ENCODE data around the gene JAML. TPM values are rescaled to one million over a fixed set of nuclear protein-coding genes. Genes with fewer than 3 reads are reported as not detected.

JAML gene
- total and polyA plus RNA-seq, 2 of the 13 experiments (the other 11 are each of a cell fraction or from before 2014, with no cell fraction given): 2.0 to 3.3 TPM

DNA sequence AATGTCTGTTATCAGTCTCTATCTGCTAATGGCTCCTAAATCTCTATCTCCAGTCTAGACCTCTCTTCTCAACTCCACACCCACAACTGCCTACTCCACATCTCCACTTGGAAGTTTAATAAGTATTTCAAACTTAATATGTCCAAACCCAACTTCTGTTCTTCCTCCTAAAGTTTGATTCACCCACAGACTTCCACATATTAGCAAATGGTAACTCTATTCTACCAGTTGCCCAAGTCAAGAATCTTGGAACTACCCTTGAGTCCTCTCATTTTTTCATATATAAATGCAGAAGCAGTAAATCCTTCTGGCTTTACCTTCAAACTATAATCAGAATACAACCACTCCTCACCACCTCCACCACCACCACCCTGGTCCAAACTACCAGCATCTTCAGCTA, 6.7 kb upstream of the JAML start:
- H3K36me3 ChIP-seq (replicated peaks in 1 of 2; ENCODE audit: control insufficient read depth in 1 of 2, insufficient read depth in 2 of 2, low read length in 2 of 2): peaks cover 0 to 26% of the 10 kb centered on the region in 2 experiments
- H4K20me1 ChIP-seq (ENCODE audit: insufficient read depth, low read length): no peaks in the 10 kb centered on the region
- no peak overlapping the region for H3K27ac ChIP-seq (ENCODE audit: extremely low read length, insufficient read depth, low read length)
- no peak overlapping the region for H3K9ac ChIP-seq (ENCODE audit: insufficient read depth, low read depth, low read length)
- peaks cover 14% of the 10 kb centered on the region for H3K4me1 ChIP-seq (ENCODE audit: insufficient read depth, low read length)
- ATAC-seq (no peak), DNase-seq (ENCODE audit: low spot score) (no peak), FAIRE-seq (no peak)
- no peak overlapping the region for H2AFZ ChIP-seq (ENCODE audit: low read length)
- H3K27me3 ChIP-seq (ENCODE audit: control insufficient read depth in 1 of 2, insufficient read depth in 2 of 2, low read length in 2 of 2): no peaks in the 10 kb centered on the region
- H3K9me3 ChIP-seq (ENCODE audit: low read length): no peaks in the 10 kb centered on the region
- ChIA-PET CTCF (ENCODE audit: low intra/inter-chr PET ratio, low total read pairs) (no interaction called here), POLR2A (no interaction called here)
- in situ Hi-C loops (cut with HindIII; ENCODE audit: extremely low pct_ligation_motif_present, low pct_unique_long_range_greater_than_20kb): no loop called here
- H3K4me3 ChIP-seq (replicated peaks in 1 of 3; ENCODE audit: insufficient read depth in 1 of 3, low read depth in 2 of 3, low read length in 3 of 3): no peak overlapping the region
- no TSS peak for BruUV-seq (replicated peaks)
- intact Hi-C loops (cut with micrococcal nuclease; ENCODE audit: unreplicated experiment): no loop called here
- no peak overlapping the region for H3K4me2 ChIP-seq (ENCODE audit: low read depth, low read length)
- no peaks in the 10 kb centered on the region for H3K79me2 ChIP-seq (ENCODE audit: insufficient read depth, low read length)
- TF ChIP-seq NFIB (CRISPR knock-in tag; IDR thresholded peaks at IDR 0.05; ENCODE audit: borderline replicate concordance) (no peak), NCOR1 (IDR thresholded peaks at IDR 0.05; ENCODE audit: borderline replicate concordance, low read length) (no peak), ZNF782 (CRISPR knock-in tag; IDR thresholded peaks at IDR 0.05; ENCODE audit: borderline replicate concordance) (no peak), PBX3 (CRISPR knock-in tag; IDR thresholded peaks at IDR 0.05; ENCODE audit: borderline replicate concordance) (no peak), ZNF879 (CRISPR knock-in tag; IDR thresholded peaks at IDR 0.05) (no peak), CBX5 (CRISPR knock-in tag; IDR thresholded peaks at IDR 0.05; ENCODE audit: borderline replicate concordance) (no peak)
- TF ChIP-seq, protein P1, sequence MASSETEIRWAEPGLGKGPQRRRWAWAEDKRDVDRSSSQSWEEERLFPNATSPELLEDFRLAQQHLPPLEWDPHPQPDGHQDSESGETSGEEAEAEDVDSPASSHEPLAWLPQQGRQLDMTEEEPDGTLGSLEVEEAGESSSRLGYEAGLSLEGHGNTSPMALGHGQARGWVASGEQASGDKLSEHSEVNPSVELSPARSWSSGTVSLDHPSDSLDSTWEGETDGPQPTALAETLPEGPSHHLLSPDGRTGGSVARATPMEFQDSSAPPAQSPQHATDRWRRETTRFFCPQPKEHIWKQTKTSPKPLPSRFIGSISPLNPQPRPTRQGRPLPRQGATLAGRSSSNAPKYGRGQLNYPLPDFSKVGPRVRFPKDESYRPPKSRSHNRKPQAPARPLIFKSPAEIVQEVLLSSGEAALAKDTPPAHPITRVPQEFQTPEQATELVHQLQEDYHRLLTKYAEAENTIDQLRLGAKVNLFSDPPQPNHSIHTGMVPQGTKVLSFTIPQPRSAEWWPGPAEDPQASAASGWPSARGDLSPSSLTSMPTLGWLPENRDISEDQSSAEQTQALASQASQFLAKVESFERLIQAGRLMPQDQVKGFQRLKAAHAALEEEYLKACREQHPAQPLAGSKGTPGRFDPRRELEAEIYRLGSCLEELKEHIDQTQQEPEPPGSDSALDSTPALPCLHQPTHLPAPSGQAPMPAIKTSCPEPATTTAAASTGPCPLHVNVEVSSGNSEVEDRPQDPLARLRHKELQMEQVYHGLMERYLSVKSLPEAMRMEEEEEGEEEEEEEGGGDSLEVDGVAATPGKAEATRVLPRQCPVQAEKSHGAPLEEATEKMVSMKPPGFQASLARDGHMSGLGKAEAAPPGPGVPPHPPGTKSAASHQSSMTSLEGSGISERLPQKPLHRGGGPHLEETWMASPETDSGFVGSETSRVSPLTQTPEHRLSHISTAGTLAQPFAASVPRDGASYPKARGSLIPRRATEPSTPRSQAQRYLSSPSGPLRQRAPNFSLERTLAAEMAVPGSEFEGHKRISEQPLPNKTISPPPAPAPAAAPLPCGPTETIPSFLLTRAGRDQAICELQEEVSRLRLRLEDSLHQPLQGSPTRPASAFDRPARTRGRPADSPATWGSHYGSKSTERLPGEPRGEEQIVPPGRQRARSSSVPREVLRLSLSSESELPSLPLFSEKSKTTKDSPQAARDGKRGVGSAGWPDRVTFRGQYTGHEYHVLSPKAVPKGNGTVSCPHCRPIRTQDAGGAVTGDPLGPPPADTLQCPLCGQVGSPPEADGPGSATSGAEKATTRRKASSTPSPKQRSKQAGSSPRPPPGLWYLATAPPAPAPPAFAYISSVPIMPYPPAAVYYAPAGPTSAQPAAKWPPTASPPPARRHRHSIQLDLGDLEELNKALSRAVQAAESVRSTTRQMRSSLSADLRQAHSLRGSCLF (CRISPR knock-in tag; IDR thresholded peaks at IDR 0.05; ENCODE audit: borderline replicate concordance): no peak
- TF ChIP-seq, protein P2, sequence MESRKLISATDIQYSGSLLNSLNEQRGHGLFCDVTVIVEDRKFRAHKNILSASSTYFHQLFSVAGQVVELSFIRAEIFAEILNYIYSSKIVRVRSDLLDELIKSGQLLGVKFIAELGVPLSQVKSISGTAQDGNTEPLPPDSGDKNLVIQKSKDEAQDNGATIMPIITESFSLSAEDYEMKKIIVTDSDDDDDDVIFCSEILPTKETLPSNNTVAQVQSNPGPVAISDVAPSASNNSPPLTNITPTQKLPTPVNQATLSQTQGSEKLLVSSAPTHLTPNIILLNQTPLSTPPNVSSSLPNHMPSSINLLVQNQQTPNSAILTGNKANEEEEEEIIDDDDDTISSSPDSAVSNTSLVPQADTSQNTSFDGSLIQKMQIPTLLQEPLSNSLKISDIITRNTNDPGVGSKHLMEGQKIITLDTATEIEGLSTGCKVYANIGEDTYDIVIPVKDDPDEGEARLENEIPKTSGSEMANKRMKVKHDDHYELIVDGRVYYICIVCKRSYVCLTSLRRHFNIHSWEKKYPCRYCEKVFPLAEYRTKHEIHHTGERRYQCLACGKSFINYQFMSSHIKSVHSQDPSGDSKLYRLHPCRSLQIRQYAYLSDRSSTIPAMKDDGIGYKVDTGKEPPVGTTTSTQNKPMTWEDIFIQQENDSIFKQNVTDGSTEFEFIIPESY (CRISPR knock-in tag; IDR thresholded peaks at IDR 0.05): no peak
